ENCODE results near the gene RHOJ.

Gene RHOJ

DNA sequence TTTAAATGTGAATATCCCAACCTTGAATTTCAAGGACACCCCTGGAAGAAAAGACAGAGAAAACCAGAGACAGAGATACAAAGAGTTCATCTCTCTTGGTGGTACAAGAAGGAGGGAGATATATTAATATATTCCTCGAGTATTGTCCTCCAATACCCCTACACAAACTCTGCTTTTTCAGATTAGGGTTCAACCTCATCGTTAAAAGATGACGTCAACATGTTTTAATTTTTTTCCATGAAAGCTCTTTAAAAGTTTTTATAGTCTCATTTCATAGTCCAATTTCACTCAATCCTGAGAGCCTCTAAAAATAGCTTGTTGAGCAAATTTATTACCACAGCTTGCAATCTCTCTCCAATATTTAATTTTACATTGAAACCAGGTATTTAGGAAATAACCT, 19.4 kb downstream of the RHOJ start:
- no peak overlapping the region for H3K27ac ChIP-seq
- TF ChIP-seq ZFX (IDR thresholded peaks at IDR 0.05; ENCODE audit: borderline replicate concordance): no peak
- TF ChIP-seq, protein P1, sequence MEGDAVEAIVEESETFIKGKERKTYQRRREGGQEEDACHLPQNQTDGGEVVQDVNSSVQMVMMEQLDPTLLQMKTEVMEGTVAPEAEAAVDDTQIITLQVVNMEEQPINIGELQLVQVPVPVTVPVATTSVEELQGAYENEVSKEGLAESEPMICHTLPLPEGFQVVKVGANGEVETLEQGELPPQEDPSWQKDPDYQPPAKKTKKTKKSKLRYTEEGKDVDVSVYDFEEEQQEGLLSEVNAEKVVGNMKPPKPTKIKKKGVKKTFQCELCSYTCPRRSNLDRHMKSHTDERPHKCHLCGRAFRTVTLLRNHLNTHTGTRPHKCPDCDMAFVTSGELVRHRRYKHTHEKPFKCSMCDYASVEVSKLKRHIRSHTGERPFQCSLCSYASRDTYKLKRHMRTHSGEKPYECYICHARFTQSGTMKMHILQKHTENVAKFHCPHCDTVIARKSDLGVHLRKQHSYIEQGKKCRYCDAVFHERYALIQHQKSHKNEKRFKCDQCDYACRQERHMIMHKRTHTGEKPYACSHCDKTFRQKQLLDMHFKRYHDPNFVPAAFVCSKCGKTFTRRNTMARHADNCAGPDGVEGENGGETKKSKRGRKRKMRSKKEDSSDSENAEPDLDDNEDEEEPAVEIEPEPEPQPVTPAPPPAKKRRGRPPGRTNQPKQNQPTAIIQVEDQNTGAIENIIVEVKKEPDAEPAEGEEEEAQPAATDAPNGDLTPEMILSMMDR (IDR thresholded peaks at IDR 0.05): no peak

DNA sequence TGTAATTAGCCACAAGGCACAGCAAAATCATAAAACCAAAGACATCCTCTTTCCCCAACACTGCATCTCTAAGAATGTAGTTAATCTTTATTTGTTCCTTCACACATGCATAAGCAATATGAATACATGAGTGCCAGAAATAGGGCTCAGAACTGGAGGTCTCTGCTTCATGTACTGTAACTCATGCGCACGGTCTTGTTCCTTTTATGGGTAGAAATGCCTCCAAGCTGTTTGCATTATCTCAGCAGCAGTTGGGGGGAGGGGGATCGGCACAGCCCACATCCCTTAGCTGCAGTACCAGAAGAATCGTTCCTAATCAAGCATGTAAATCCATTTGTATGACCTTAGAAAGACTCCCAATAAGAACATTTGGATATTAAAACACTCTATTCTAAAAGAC, 20.0 kb downstream of the RHOJ start:
- TF ChIP-seq ZFX (IDR thresholded peaks at IDR 0.05; ENCODE audit: borderline replicate concordance): no peak
- TF ChIP-seq, protein P1 (IDR thresholded peaks at IDR 0.05): no peak

DNA sequence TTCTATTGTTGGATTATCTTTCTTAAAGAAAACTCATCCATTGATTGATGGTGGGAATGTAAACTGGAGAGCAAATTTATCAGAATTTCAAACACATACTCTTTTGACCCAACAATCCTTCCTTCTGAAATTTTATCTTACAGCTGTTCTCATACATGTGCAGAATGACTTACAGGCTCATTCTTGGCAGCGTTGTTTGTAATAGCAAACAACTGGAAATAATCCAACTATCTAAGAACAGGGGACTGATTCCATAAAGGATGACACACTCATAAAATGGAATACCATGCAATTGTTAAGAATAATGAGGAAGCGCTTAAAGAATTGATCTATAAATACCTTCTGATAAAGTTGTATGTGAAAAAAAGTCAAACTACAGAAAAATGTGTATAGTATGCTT, 24.0 kb downstream of the RHOJ start:
- TF ChIP-seq, protein P1 (IDR thresholded peaks at IDR 0.05): no peak
- TF ChIP-seq ZFX (IDR thresholded peaks at IDR 0.05; ENCODE audit: borderline replicate concordance): no peak

More for the DNA sequence above, 20.0 kb downstream of the RHOJ start:
- H3K27ac ChIP-seq: no peak overlapping the region

DNA sequence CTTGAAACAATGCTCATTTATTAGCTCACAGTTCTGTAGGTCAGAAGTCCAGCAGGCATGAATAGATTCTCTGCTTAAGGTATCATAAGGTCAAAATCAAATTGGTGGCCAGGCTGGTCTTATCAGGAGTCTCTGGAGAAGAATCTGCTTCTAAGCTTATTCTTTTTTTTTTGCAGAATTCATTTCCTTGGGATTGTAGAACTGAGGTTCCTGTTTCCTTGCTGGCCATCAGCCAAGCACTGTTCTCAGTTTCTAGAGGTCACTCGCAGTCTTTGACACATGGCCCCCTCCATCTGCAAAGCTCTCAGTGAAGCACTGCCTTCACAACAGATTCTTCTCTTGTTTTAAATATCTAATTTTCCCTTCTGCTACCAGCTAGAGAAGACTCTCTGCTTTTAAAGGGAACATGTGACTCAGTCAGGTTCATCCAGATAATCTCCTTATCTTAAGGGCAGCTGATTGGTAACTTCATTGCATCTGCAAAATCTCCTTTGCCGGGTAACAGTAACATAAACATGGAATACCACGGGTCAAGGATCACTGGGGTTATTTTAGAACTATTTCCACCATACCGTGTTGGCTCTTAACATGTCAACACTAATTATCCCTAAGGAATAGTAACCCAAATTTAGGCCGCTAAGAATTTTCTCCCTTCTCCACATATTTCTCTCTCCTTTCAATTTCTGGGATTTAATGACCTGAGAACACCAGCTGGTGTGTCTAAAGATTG, 25.3 kb downstream of the RHOJ start:
- no peak overlapping the region for H3K27ac ChIP-seq
- TF ChIP-seq, protein P1 (IDR thresholded peaks at IDR 0.05): no peak
- TF ChIP-seq ZFX (IDR thresholded peaks at IDR 0.05; ENCODE audit: borderline replicate concordance): no peak

More for the DNA sequence above, 24.0 kb downstream of the RHOJ start:
- H3K27ac ChIP-seq: no peak overlapping the region

DNA sequence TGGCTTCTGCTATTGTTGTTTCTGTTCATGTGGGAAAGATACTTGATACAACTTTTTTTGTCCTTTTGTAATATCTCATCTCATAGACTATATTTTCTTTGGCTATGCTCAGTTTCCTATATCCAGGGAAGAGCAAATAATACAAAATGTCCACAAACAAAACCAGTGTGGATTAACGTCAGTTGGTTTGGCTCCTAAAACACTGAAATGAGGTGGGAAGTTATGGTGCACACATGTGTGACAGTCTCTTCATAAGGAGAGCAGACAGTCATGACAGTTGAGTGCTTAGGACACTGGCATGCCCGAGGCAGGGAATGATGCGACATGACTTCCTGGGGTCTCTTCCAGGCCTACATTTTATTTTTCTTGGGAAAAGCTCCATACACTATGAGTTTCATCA, 27.5 kb downstream of the RHOJ start:
- TF ChIP-seq, protein P1 (IDR thresholded peaks at IDR 0.05): no peak
- TF ChIP-seq ZFX (IDR thresholded peaks at IDR 0.05; ENCODE audit: borderline replicate concordance): no peak
- no peak overlapping the region for H3K27ac ChIP-seq

DNA sequence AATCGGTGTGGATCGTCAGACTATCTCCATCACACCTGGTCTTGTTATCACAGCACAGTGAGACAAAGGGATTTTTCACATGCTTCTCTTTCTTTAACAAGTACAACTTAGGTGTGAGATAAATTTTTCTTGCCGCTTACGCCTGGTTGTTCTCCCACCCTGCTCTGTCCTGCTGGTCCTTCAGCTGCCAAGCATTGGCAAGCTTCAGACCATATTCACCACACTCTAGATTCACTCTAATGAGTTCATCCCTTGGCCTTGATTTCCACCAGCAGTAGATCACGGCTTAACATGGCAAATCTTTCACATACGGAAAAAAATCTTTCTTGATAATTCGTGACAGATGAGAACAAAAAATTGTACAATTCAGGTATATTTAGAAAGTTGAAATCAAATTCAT, 33.5 kb downstream of the RHOJ start:
- H3K27ac ChIP-seq: no peak overlapping the region
- TF ChIP-seq ZFX (IDR thresholded peaks at IDR 0.05; ENCODE audit: borderline replicate concordance): no peak
- TF ChIP-seq, protein P1 (IDR thresholded peaks at IDR 0.05): no peak

DNA sequence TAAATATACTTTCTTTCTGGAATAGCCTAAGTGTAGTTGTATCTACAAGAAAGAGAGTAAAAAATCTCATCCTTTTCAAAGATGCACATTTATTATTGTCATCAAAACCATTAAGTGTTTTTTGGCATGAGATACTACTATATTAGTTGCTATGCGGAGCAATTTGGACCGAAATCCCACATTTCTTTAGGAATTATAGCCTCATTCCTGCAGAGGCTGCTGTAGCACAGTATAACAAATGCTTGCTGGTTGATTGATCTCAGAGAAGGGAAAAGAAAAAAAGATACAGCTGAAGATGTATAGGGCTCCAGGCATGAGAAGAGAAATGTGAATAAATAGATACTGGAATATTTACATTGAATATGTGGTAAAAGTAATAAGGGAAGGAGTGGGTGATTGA, 36.0 kb downstream of the RHOJ start:
- H3K27ac ChIP-seq: no peak overlapping the region
- TF ChIP-seq ZFX (IDR thresholded peaks at IDR 0.05; ENCODE audit: borderline replicate concordance): no peak
- TF ChIP-seq, protein P1 (IDR thresholded peaks at IDR 0.05): no peak
